ENCODE measurements around the gene NCR3LG1. TPM values are rescaled to one million over a fixed set of nuclear protein-coding genes. Genes with fewer than 3 reads are reported as not detected.

The NCR3LG1 gene
- total RNA-seq, 6 donors from 2014 or later: 3.6 to 7.6 (median 4.5) TPM

GRCh38 chr11:17394743-17395390 lies 43.3 kb downstream of the NCR3LG1 start:
- 93 to 100% methylated on average over 6 to 10 of the region's 10 CpGs for WGBS, 2 donors
- H3K27ac ChIP-seq: no peak overlapping the region
- ATAC-seq (ENCODE audit: low FRiP score in 2 of 2): no peak

GRCh38 chr11:17395554-17395961 lies 44.0 kb downstream of the NCR3LG1 start:
- no peak overlapping the region for H3K4me3 ChIP-seq
- H3K27ac ChIP-seq: no peak overlapping the region
- H3K36me3 ChIP-seq: peaks cover 0 to 6% (median 0%) of the 10 kb centered on the region in 4 donors
- TF ChIP-seq POLR2AphosphoS5 (IDR thresholded peaks at IDR 0.05): no peak
- H3K27me3 ChIP-seq: no peaks in the 10 kb centered on the region
- H3K4me1 ChIP-seq: no peaks in the 10 kb centered on the region
- H3K9me3 ChIP-seq: no peaks in the 10 kb centered on the region
- DNase-seq: peak in 1 of 2 donors; percentile 54
- WGBS, 2 donors: 95 to 96% methylated on average over 20 of the region's 20 CpGs
- ATAC-seq (ENCODE audit: low FRiP score in 2 of 2): no peak

More at GRCh38 chr11:17394743-17395390, 43.3 kb downstream of the NCR3LG1 start:
- no peak for DNase-seq
- Histone ChIP-seq H3K9me3 (no peaks in the 10 kb centered on the region), H3K36me3 (peaks cover 0 to 6% (median 0%) of the 10 kb centered on the region in 4 donors), H3K4me3 (no peak overlapping the region), H3K4me1 (peaks cover 0 to 2% (median under 1%) of the 10 kb centered on the region in 4 donors), H3K27me3 (no peaks in the 10 kb centered on the region)
- TF ChIP-seq EP300 (IDR thresholded peaks at IDR 0.05) (no peak), CTCF (IDR thresholded peaks at IDR 0.05) (no peak)

- no peak for ATAC-seq (ENCODE audit: low FRiP score in 2 of 2)
- no peak overlapping the region for H3K4me3 ChIP-seq
- H3K4me1 ChIP-seq: no peaks in the 10 kb centered on the region
- no peak for TF ChIP-seq EP300 (IDR thresholded peaks at IDR 0.05)
- TF ChIP-seq POLR2A (IDR thresholded peaks at IDR 0.05): no peak
- TF ChIP-seq CTCF (IDR thresholded peaks at IDR 0.05): no peak
- TF ChIP-seq POLR2AphosphoS5 (IDR thresholded peaks at IDR 0.05): no peak
- H3K36me3 ChIP-seq: peaks cover 0 to 6% (median 0%) of the 10 kb centered on the region in 4 donors
- H3K9me3 ChIP-seq: no peaks in the 10 kb centered on the region
- H3K27me3 ChIP-seq: no peaks in the 10 kb centered on the region
- DNase-seq: no peak
- no peak overlapping the region for H3K27ac ChIP-seq
- WGBS, 2 donors: 78 to 96% methylated on average over 3 to 6 of the region's 6 CpGs
Observed at GRCh38 chr11:17395978-17396377, 44.4 kb downstream of the NCR3LG1 start.

- 90 to 94% methylated on average over 9 to 22 of the region's 22 CpGs for WGBS, 2 donors
- no peak for TF ChIP-seq POLR2A (IDR thresholded peaks at IDR 0.05)
- TF ChIP-seq POLR2AphosphoS5 (IDR thresholded peaks at IDR 0.05): no peak
- no peak for TF ChIP-seq EP300 (IDR thresholded peaks at IDR 0.05)
- no peak for TF ChIP-seq CTCF (IDR thresholded peaks at IDR 0.05)
- no peak for DNase-seq
Observed at GRCh38 chr11:17396598-17397310, 45.2 kb downstream of the NCR3LG1 start.

GRCh38 chr11:17397311-17398002 lies 45.9 kb downstream of the NCR3LG1 start:
- ATAC-seq (ENCODE audit: low FRiP score in 2 of 2) (no peak), DNase-seq (no peak)
- Histone ChIP-seq H3K9me3 (no peaks in the 10 kb centered on the region), H3K27ac (no peak overlapping the region), H3K4me3 (no peak overlapping the region), H3K36me3 (peaks cover 0 to 6% (median 0%) of the 10 kb centered on the region in 4 donors), H3K27me3 (no peaks in the 10 kb centered on the region), H3K4me1 (no peaks in the 10 kb centered on the region)
- TF ChIP-seq CTCF (IDR thresholded peaks at IDR 0.05) (no peak), POLR2AphosphoS5 (IDR thresholded peaks at IDR 0.05) (no peak)
- 92 to 100% methylated on average over 3 to 14 of the region's 14 CpGs for WGBS, 2 donors

More at GRCh38 chr11:17396598-17397310, 45.2 kb downstream of the NCR3LG1 start:
- Histone ChIP-seq H3K36me3 (peaks cover 0 to 6% (median 0%) of the 10 kb centered on the region in 4 donors), H3K27ac (no peak overlapping the region), H3K4me1 (no peaks in the 10 kb centered on the region), H3K4me3 (no peak overlapping the region), H3K27me3 (no peaks in the 10 kb centered on the region), H3K9me3 (no peaks in the 10 kb centered on the region)
- ATAC-seq (ENCODE audit: low FRiP score in 2 of 2): no peak
